Hematopoietic multipotent progenitor cell treated with erythropoietin and hydrocortisone succinate and interleukin-3 and kit ligand, for 8 days (in vitro differentiated cells): ENCODE data around the gene CTNNA3.

ENCODE experiments used
- DNase-seq: peaks from one replicate; pipeline ENCODE4 v3.0.0-alpha.2; 2015

Gene CTNNA3

DNA sequence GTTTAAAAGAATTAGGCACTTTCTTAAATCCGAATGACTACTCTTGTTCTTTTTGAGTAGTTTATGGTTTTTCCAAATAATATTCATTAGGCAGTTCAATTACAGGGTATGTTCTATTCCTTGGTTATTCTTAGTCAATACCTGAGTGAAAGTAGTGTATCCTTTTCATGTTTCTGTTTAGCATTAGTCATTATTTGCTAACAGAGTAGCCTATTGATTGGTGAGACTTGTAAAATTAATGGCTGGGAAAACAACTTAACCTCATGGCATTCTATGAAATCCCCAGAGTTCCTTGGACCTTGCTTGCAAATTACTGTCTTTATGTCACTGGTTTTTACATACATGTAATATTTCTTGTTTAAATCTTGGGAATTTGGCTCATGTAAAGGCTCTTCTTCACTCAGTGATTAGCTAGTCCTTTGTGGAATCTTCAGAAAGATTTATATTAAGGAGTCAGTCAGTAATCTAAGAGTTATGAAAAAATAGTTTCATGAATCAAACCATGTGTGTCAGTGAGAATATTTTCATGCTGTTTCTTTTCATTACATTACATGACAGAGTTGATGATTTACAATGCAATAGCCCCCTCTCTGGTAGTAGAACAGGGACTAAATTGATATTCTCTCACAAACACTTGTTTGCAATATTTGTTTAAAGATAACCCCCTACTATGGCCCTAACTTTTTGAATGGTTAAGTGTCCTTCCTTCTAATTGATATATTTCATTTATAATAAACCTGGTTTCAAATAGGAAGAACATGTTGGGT, 851.6 kb downstream of the CTNNA3 start:
- no peak for DNase-seq

- DNase-seq, result no peak
Measured at GRCh38 chr10:66843396-66843795, 852.6 kb downstream of the CTNNA3 start.

- DNase-seq, result no peak
Measured at GRCh38 chr10:66842867-66843266, 853.1 kb downstream of the CTNNA3 start.

GRCh38 chr10:66842371-66842770, 853.6 kb downstream of the CTNNA3 start:
- DNase-seq, result no peak

- no peak for DNase-seq
Measured at GRCh38 chr10:66838656-66839055, 857.3 kb downstream of the CTNNA3 start.

DNA sequence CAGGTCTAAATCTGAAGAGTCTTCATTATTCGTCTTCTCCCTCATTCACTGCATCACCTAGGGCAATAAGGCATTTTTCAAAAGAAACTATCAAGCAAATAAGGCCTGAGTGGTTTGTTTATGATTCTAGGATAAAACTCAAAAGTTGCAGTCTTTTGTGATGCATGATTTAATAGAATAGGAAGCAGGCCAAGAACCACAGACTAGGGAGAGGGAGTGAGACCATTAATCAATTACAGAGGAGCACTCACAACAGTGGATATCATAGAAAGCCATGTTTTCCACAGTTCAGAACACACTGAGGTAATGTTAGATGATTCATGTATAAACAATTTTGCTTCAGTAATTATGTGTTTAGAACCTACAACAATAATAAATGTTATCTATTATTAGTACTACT, 858.0 kb downstream of the CTNNA3 start:
- no peak for DNase-seq

DNA sequence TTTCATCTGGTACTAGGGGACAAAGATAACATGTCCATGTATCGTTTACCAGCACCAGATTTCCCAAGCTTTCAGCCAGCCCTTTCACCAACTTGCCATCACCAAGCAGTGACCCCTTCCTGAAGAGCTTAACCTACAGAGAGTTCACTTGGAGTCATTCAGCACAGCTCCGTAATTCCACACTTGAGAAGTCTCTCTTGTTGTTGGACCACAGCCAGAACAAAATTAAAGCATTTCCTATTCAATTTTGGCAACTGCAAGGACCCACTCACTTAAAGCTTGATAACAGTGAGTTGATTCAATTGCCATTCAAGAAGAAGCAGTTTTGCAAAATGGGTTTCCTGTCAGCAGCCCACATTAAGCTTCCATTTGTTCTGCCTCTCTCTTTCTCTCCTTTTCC, 858.7 kb downstream of the CTNNA3 start:
- no peak for DNase-seq

- no peak for DNase-seq
Measured at GRCh38 chr10:66836771-66837170, 859.2 kb downstream of the CTNNA3 start.

DNA sequence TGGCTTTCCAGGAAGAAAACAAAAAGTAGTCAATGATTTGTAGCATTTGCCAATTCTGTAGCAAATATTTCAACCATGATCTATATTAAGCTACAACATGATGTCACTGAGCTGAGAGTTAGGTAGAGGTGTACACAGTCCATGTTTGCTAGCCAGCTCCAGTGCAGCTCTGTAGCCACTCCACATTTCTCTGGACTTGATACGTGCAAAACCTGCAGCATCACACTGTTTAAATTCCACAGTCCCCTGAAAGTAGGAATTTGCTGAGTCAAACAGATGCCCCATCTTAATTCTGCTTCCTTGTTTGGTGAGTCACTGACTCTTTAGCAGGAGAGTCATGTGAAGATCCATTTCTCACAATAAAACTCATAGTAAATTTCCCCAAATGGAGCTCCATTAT, 859.9 kb downstream of the CTNNA3 start:
- DNase-seq, result no peak

- no peak for DNase-seq
Measured at GRCh38 chr10:66835400-66835799, 860.6 kb downstream of the CTNNA3 start.

DNA sequence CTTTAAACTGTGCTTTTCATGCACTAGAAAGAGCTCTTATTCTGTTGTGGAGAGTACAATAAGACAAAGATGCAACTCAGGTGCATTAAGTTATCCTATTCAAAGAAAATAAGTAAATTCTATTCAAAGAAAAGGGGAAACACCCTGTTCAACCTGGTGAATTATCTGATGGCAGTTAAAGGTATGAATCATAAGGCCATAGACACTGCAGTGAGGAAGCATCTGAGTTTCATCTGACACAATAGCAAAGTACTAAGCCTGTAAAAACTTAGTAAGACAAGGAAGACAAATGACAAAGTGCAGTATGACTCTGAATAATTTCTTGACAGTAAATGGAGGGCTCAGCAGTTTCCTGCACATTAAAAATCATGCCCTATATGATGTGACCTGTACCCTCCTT, 861.2 kb downstream of the CTNNA3 start:
- no peak for DNase-seq

DNA sequence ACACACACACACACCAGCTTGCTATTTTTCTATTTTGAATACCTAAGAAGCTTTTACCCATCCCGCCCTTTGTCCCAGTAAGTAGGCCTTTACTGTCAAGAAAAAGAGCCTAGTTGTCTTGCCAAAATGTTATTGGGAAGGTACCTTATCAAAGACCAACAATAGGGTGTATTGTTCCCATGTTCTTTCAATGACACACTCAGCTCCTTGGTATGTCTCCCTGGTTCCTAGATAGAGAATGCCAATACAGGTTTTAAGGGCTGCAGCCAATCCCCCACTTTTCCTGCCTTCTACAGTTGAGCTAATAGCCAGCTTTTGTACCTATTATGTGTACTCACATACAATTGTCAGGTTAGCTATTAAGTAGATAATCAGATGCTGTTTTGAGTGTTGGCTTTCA, 862.1 kb downstream of the CTNNA3 start:
- DNase-seq, result no peak

GRCh38 chr10:66832781-66833422, 863.1 kb downstream of the CTNNA3 start:
- DNase-seq, result no peak

GRCh38 chr10:66828957-66829356, 867.0 kb downstream of the CTNNA3 start:
- DNase-seq, result no peak

- DNase-seq, result no peak
Measured at GRCh38 chr10:66827353-66827752, 868.6 kb downstream of the CTNNA3 start.

DNA sequence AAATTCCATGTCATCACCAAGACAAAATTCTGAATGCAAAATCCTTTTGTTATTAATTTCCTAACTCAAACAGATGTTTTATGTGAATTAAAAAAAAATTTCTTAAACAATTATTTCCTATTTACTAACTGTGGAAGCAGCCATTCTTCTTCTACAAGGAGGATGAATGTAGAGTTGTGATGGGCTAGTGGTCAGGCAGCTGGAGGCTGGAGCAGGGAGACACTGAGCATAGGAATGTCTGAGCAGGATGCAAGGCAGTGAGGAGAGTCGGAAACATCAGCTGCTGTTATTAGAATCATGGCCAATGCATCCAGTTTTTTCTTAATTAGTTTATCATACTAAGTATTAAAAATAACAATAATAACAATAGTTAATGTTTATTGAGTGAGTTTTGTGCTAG, 872.7 kb downstream of the CTNNA3 start:
- no peak for DNase-seq

DNA sequence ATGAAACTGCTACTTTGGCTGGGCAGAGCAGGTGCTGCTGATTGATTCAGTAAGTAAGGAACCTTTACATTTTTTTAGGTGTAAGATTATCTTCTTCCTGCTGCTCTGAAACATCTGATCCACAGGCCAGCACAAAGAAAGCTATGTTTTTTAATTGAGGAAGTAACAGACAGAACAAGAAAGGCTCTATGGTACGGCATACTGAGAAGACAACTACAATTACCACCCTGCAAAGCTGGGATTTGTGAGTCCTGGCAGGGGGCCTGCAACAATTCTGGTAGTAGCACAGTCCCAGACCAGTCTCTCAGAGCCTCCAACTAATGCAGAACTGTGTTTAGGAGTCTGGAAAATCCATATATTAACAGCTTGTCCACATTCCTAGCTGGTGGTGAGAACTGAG, 873.2 kb downstream of the CTNNA3 start:
- no peak for DNase-seq

- no peak for DNase-seq
Measured at GRCh38 chr10:66819691-66820090, 876.3 kb downstream of the CTNNA3 start.

DNA sequence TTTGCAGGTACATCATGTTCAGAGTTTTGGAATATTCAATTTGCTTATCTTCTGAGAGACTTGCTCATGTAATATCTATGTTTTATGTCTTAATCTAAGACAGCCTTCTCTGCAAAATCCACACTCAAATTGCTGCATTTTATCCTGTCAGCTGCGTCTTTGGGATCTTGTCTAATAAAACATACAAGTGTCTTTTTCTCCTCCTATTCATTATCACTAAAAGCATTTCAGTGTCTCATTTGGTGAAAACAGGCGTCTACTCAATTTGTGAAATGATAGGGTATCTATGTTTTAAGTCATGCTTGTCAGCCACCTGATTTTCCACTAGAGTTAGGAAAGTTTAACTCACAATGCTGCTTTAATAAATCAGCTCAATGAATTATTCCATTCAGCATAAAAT, 882.9 kb downstream of the CTNNA3 start:
- no peak for DNase-seq

GRCh38 chr10:66811211-66811610, 884.8 kb downstream of the CTNNA3 start:
- DNase-seq, result no peak

DNA sequence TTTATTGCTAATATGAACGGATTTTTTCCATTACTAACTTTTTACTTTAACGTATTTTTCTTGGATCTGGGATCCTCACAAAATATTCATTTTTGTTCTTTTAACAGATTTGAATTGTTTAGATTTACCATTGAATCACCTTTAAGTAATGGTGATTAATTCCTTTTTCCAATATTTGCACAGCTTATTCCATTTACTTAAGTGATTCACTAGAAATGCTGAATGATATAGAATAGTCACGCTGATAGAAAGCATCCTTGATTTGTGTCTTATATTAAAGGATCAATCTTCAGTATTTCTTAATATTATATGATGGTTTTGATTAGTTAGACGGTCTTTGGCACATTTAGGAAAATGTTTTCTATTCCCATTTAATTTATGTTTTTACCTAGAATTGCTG, 886.6 kb downstream of the CTNNA3 start:
- no peak for DNase-seq

DNA sequence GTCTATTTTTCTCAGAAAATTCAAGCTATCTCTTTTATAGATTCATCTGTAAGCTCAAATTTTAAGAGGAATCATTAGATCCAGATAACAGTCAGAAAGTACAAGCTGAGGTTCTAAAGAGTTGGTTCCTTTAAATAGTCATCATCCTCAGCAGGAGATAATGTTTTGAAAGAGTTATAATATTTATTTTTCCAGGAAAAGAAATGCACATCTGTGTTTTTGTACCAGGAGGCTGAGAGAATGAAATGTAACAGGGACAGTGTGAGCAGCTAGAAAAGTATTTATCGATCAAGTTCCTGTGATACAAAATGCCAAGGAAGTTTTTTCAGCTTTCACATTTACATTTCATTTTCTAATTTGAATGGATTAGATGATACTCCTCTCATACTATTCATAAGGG, 890.4 kb downstream of the CTNNA3 start:
- no peak for DNase-seq

DNA sequence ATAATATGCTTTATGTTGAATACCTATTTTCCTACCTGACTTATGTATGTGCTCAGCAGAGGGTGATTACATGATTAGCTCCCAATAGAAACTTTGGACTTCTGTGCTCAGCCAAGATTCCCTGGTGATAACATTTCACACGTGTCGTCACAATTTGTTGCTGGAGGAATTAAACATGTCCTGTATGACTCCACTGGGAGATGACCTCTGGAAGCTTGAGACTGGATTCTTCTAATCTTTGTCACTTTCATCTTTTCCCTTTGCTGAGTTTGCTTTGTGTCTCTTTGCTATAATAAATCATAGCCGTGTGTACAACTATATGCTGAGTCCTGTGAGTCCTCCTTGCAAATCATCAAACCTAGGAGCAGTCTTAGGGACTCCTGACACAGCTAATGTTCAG, 891.0 kb downstream of the CTNNA3 start:
- DNase-seq, result no peak

DNA sequence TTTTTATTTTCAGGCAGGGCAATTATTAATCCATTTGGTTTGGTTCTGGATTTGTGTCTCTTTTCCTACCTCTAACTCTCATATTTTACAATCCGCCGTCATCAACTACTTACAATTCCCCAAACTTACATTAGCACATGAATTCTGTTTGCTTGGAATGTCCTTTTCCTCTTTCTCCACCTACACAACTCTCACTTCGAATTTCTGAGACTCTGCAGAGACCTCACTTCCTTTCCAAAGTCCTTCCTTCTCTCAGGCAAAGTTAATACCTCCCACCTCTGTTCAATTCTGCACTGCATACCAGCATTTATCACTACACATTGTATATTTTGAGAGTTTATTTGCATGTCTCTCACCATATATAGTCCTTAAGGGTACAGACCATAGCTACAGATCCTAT, 892.8 kb downstream of the CTNNA3 start:
- no peak for DNase-seq

DNA sequence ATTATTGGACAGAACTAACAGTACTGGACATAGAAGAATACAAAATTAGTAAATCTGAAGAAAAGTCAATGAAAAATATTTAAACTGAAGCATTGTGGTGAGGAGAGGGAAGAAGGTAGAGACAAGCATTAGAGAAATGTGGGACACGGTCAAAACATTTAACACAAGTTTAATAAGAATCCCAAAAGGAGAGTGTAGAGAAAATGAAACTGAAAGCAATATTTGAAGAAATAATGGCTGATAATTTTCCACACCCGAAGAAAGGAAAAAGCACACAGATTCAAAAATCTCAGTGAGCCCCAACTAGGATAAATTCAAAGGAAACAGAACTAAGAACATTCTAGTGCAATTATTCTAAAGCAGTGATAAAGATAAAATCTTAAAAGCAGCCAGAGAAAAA, 896.5 kb downstream of the CTNNA3 start:
- DNase-seq, result no peak
